Mononuclear cell (primary cell): ENCODE measurements around the gene SYT11. TPM values are rescaled to one million over a fixed set of nuclear protein-coding genes. Genes with fewer than 3 reads are reported as not detected.
A peak's percentile ranks its signal among the peaks of the same experiment; 100 is the strongest.

Experiments
- H3K27me3 ChIP-seq: 2 replicates; pipeline ENCODE4 v1.6.0; 2011; ENCODE audit warnings: low read length, control low read depth; ENCODE audit not compliant: insufficient read depth
- H3K4me1 ChIP-seq: 2 replicates; pipeline ENCODE4 v1.5.1; 2011; ENCODE audit warnings: mild to moderate bottlenecking, low read length, control low read depth; ENCODE audit not compliant: insufficient read depth
- H3K4me3 ChIP-seq: 2 replicates; pipeline ENCODE4 v1.5.1; 2011; ENCODE audit warnings: mild to moderate bottlenecking, low read length, moderate library complexity
- H3K9me3 ChIP-seq: 2 replicates; pipeline ENCODE4 v1.5.1; 2011; ENCODE audit warnings: low read depth, mild to moderate bottlenecking, control low read depth, low read length
- total RNA-seq: library from RNA; depleted of rRNA; stranded (reverse); fragments of >200 nt; gene quantifications from one replicate; pipeline ENCODE4 v1.2.3, GENCODE V29; 2012

The SYT11 gene
- total RNA-seq, 1 donor: 12.0 TPM

- Histone ChIP-seq H3K9me3 (no peaks in the 10 kb centered on the region), H3K4me1 (peaks cover 45% of the 10 kb centered on the region), H3K4me3 (peak overlapping the region; percentile 78), H3K27me3 (no peaks in the 10 kb centered on the region)
Observed at GRCh38 chr1:155856257-155856974, 3.0 kb upstream of the SYT11 start.

- H3K9me3 ChIP-seq: no peaks in the 10 kb centered on the region
- H3K27me3 ChIP-seq: no peaks in the 10 kb centered on the region
- peak within 1 kb of the TSS; percentile 78 for H3K4me3 ChIP-seq
- H3K4me1 ChIP-seq: peaks cover 45% of the 10 kb centered on the region
Observed at GRCh38 chr1:155856975-155857930, 2.1 kb upstream of the SYT11 start, which contains the start of gene GON4L. Gene GON4L, minus strand, starts transcription at chr1:155857214. Its CDS starts 3,434 bp downstream, at chr1:155853780.

GRCh38 chr1:155858800-155859233 is 550 bp upstream of the SYT11 start:
- Histone ChIP-seq H3K4me1 (peaks cover 45% of the 10 kb centered on the region), H3K9me3 (no peaks in the 10 kb centered on the region), H3K27me3 (no peaks in the 10 kb centered on the region), H3K4me3 (peak overlapping the region; percentile 57)

GRCh38 chr1:155859881-155860871 is 809 bp downstream of the SYT11 start:
- H3K4me1 ChIP-seq: peaks cover 45% of the 10 kb centered on the region
- H3K4me3 ChIP-seq: peak overlapping the region; percentile 57
- H3K27me3 ChIP-seq: no peaks in the 10 kb centered on the region
- H3K9me3 ChIP-seq: no peaks in the 10 kb centered on the region

GRCh38 chr1:155860970-155861510 is 1.7 kb downstream of the SYT11 start:
- H3K4me3 ChIP-seq: no peak overlapping the region
- H3K9me3 ChIP-seq: no peaks in the 10 kb centered on the region
- peaks cover 43% of the 10 kb centered on the region for H3K4me1 ChIP-seq
- H3K27me3 ChIP-seq: no peaks in the 10 kb centered on the region

- no peaks in the 10 kb centered on the region for H3K27me3 ChIP-seq
- peaks cover 35% of the 10 kb centered on the region for H3K4me1 ChIP-seq
- no peak overlapping the region for H3K4me3 ChIP-seq
- no peaks in the 10 kb centered on the region for H3K9me3 ChIP-seq
Observed at GRCh38 chr1:155861896-155862295, 2.5 kb downstream of the SYT11 start.

GRCh38 chr1:155864393-155864792 is 5.0 kb downstream of the SYT11 start:
- no peaks in the 10 kb centered on the region for H3K9me3 ChIP-seq
- H3K4me3 ChIP-seq: no peak overlapping the region
- no peaks in the 10 kb centered on the region for H3K27me3 ChIP-seq
- H3K4me1 ChIP-seq: peaks cover 16% of the 10 kb centered on the region

- Histone ChIP-seq H3K9me3 (no peaks in the 10 kb centered on the region), H3K4me1 (no peaks in the 10 kb centered on the region), H3K4me3 (no peak overlapping the region), H3K27me3 (no peaks in the 10 kb centered on the region)
Observed at GRCh38 chr1:155867766-155868165, 8.4 kb downstream of the SYT11 start.

- Histone ChIP-seq H3K4me1 (no peaks in the 10 kb centered on the region), H3K27me3 (no peaks in the 10 kb centered on the region), H3K4me3 (no peak overlapping the region), H3K9me3 (no peaks in the 10 kb centered on the region)
Observed at GRCh38 chr1:155871390-155871789, 12.0 kb downstream of the SYT11 start.

GRCh38 chr1:155872527-155872926 is 13.2 kb downstream of the SYT11 start:
- no peaks in the 10 kb centered on the region for H3K9me3 ChIP-seq
- H3K4me3 ChIP-seq: no peak overlapping the region
- no peaks in the 10 kb centered on the region for H3K4me1 ChIP-seq
- no peaks in the 10 kb centered on the region for H3K27me3 ChIP-seq

GRCh38 chr1:155873860-155874259 is 14.5 kb downstream of the SYT11 start:
- Histone ChIP-seq H3K9me3 (no peaks in the 10 kb centered on the region), H3K4me3 (no peak overlapping the region), H3K27me3 (no peaks in the 10 kb centered on the region), H3K4me1 (no peaks in the 10 kb centered on the region)

- Histone ChIP-seq H3K27me3 (no peaks in the 10 kb centered on the region), H3K4me3 (no peak overlapping the region)
Observed at GRCh38 chr1:155877945-155878344, 18.6 kb downstream of the SYT11 start.

GRCh38 chr1:155880251-155880650 is 20.9 kb downstream of the SYT11 start:
- no peak overlapping the region for H3K4me3 ChIP-seq
- no peaks in the 10 kb centered on the region for H3K4me1 ChIP-seq
- H3K27me3 ChIP-seq: no peaks in the 10 kb centered on the region
- no peaks in the 10 kb centered on the region for H3K9me3 ChIP-seq

More at GRCh38 chr1:155877945-155878344, 18.6 kb downstream of the SYT11 start:
- Histone ChIP-seq H3K9me3 (no peaks in the 10 kb centered on the region), H3K4me1 (no peaks in the 10 kb centered on the region)

GRCh38 chr1:155880950-155881349 is 21.6 kb downstream of the SYT11 start:
- no peaks in the 10 kb centered on the region for H3K4me1 ChIP-seq
- H3K4me3 ChIP-seq: no peak overlapping the region
- no peaks in the 10 kb centered on the region for H3K27me3 ChIP-seq
- no peaks in the 10 kb centered on the region for H3K9me3 ChIP-seq
